IPS DF 4.7 (cell line): ENCODE data around the gene COL9A3.

Experiments
- DNase-seq: peaks from one replicate; pipeline ENCODE4 v3.0.0-alpha.2; 2013; ENCODE audit warnings: low spot score; ENCODE audit errors: extremely low read depth

Gene COL9A3

GRCh38 chr20:62796699-62797491, 20.0 kb upstream of the COL9A3 start:
- DNase-seq = no peak

GRCh38 chr20:62797671-62798532, 18.9 kb upstream of the COL9A3 start:
- no peak for DNase-seq

GRCh38 chr20:62799036-62799435, 17.8 kb upstream of the COL9A3 start:
- DNase-seq = no peak

GRCh38 chr20:62799459-62799858, 17.4 kb upstream of the COL9A3 start:
- DNase-seq = no peak

- no peak for DNase-seq
Measured at GRCh38 chr20:62799873-62800272, 17.0 kb upstream of the COL9A3 start.

- DNase-seq = no peak
Measured at GRCh38 chr20:62800314-62801259, 16.3 kb upstream of the COL9A3 start.

- DNase-seq = no peak
Measured at GRCh38 chr20:62801284-62802010, 15.4 kb upstream of the COL9A3 start.

- no peak for DNase-seq
Measured at GRCh38 chr20:62802026-62802712, 14.7 kb upstream of the COL9A3 start.

- DNase-seq = no peak
Measured at GRCh38 chr20:62804021-62804626, 12.7 kb upstream of the COL9A3 start.

GRCh38 chr20:62804627-62805154, 12.2 kb upstream of the COL9A3 start, which contains the start of gene OGFR:
Gene OGFR, plus strand, starts transcription at chr20:62804835. Its CDS starts 25 bp downstream, at chr20:62804860.
- no peak for DNase-seq

GRCh38 chr20:62805155-62805710, 11.6 kb upstream of the COL9A3 start:
- no peak for DNase-seq

GRCh38 chr20:62805711-62806382, 11.0 kb upstream of the COL9A3 start:
- no peak for DNase-seq

- DNase-seq = no peak
Measured at GRCh38 chr20:62806383-62807050, 10.3 kb upstream of the COL9A3 start.

GRCh38 chr20:62807444-62808210, 9.2 kb upstream of the COL9A3 start:
- DNase-seq = no peak

- no peak for DNase-seq
Measured at GRCh38 chr20:62808211-62808865, 8.5 kb upstream of the COL9A3 start.
